Subcutaneous adipose tissue (tissue), 4 donors: Measurements from ENCODE around the gene SOHLH1. TPM values are rescaled to one million over a fixed set of nuclear protein-coding genes. Genes with fewer than 3 reads are reported as not detected.

Experiments
- CTCF ChIP-seq: fragments of 450-650 bp; IDR thresholded peaks from one replicate; pipeline ENCODE4 v1.5.1; 2016; ENCODE audit warnings: low read depth, mild to moderate bottlenecking, control low read depth, antibody characterized with exemption, moderate library complexity
- total RNA-seq, 4 donors: library from RNA; depleted of rRNA; stranded (reverse); fragments of >200 nt; gene quantifications; one replicate each; pipeline ENCODE4 v1.1.0, GENCODE V29; 2016

SOHLH1 gene
- total RNA-seq, 4 donors from 2014 or later: not detected

- no peak for TF ChIP-seq CTCF
Measured at GRCh38 chr9:135743546-135744332, 44.5 kb upstream of the SOHLH1 start.

GRCh38 chr9:135743021-135743420 is 43.7 kb upstream of the SOHLH1 start:
- no peak for TF ChIP-seq CTCF

GRCh38 chr9:135741276-135742219 is 42.3 kb upstream of the SOHLH1 start:
- TF ChIP-seq CTCF: no peak

GRCh38 chr9:135739271-135740220 is 40.3 kb upstream of the SOHLH1 start:
- no peak for TF ChIP-seq CTCF

- TF ChIP-seq CTCF: no peak
Measured at GRCh38 chr9:135737840-135738521, 38.7 kb upstream of the SOHLH1 start.

GRCh38 chr9:135736979-135737839 is 37.9 kb upstream of the SOHLH1 start:
- no peak for TF ChIP-seq CTCF
